Neural progenitor cell (in vitro differentiated cells): ENCODE measurements around the gene ZFAND4. TPM values are rescaled to one million over a fixed set of nuclear protein-coding genes. Genes with fewer than 3 reads are reported as not detected.
"Not testable (repeated sequence)": the region's sequence is repeated elsewhere in the genome, so short reads cannot be mapped to it uniquely, and the experiment has no call there.

Experiments used
- DNase-seq: peaks from one replicate; pipeline ENCODE4 v3.0.0-alpha.2; 2016; ENCODE audit warnings: low spot score
- H2AFZ ChIP-seq: fragments of 200-600 bp; sonication (generic); replicated peaks from 2 replicates; pipeline ENCODE4 v1.6.1; 2016; ENCODE audit warnings: antibody characterized with exemption
- H3F3A ChIP-seq: fragments of 200-600 bp; sonication (generic); 2 replicates; pipeline ENCODE4 v1.6.1; 2016; ENCODE audit warnings: antibody characterized with exemption, low read depth
- H3K27ac ChIP-seq: fragments of 200-600 bp; sonication (generic); 2 replicates; pipeline ENCODE4 v1.5.1; 2016; ENCODE audit warnings: mild to moderate bottlenecking
- H3K27me3 ChIP-seq: fragments of 200-600 bp; sonication (generic); 2 replicates; pipeline ENCODE4 v1.6.1; 2016; ENCODE audit warnings: mild to moderate bottlenecking, moderate library complexity
- H3K36me3 ChIP-seq: fragments of 200-600 bp; sonication (generic); 2 replicates; pipeline ENCODE4 v1.5.1; 2016
- H3K4me1 ChIP-seq: fragments of 200-600 bp; sonication (generic); 2 replicates; pipeline ENCODE4 v1.6.1; 2016; ENCODE audit warnings: mixed run types
- H3K4me2 ChIP-seq: fragments of 200-600 bp; sonication (generic); 2 replicates; pipeline ENCODE4 v1.6.1; 2016
- H3K4me3 ChIP-seq: fragments of 200-600 bp; sonication (generic); 2 replicates; pipeline ENCODE4 v1.5.1; 2016
- H3K79me2 ChIP-seq: fragments of 200-600 bp; sonication (generic); 2 replicates; pipeline ENCODE4 v1.6.1; 2016; ENCODE audit warnings: low read depth
- H3K9ac ChIP-seq: fragments of 200-600 bp; sonication (generic); 2 replicates; pipeline ENCODE4 v1.6.1; 2016
- H3K9me3 ChIP-seq: fragments of 200-600 bp; sonication (generic); 2 replicates; pipeline ENCODE4 v1.5.1; 2016; ENCODE audit warnings: low read depth
- H4K20me1 ChIP-seq: fragments of 200-600 bp; sonication (generic); 2 replicates; pipeline ENCODE4 v1.6.1; 2016; ENCODE audit warnings: low read depth
- H3K27ac Mint-ChIP-seq: 3 replicates; pipeline ENCODE4 v1.8.0; 2021; ENCODE audit warnings: mixed read lengths
- H3K27me3 Mint-ChIP-seq: 2 replicates; pipeline ENCODE4 v1.8.0; 2022; ENCODE audit warnings: low read depth, mild to moderate bottlenecking, inconsistent platforms, moderate library complexity, mixed read lengths; ENCODE audit not compliant: insufficient read depth
- H3K36me3 Mint-ChIP-seq: 3 replicates; pipeline ENCODE4 v1.8.0; 2021; ENCODE audit warnings: mixed read lengths
- H3K4me1 Mint-ChIP-seq: 3 replicates; pipeline ENCODE4 v1.8.0; 2021; ENCODE audit warnings: mixed read lengths
- H3K4me3 Mint-ChIP-seq: 3 replicates; pipeline ENCODE4 v1.8.0; 2021; ENCODE audit warnings: mild to moderate bottlenecking, moderate library complexity, mixed read lengths
- H3K9me3 Mint-ChIP-seq: 3 replicates; pipeline ENCODE4 v1.8.0; 2020; ENCODE audit warnings: mixed read lengths
- CTCF ChIP-seq: fragments of 200-600 bp; sonication (generic); IDR thresholded peaks from 2 replicates; pipeline ENCODE4 v1.5.1; 2017; ENCODE audit warnings: antibody characterized with exemption, mild to moderate bottlenecking
- EZH2 ChIP-seq: fragments of 200-600 bp; sonication (generic); IDR thresholded peaks from 2 replicates; pipeline ENCODE4 v1.6.1; 2017; ENCODE audit warnings: antibody characterized with exemption, mild to moderate bottlenecking, moderate library complexity
- EZH2phosphoT487 ChIP-seq: fragments of 200-600 bp; sonication (generic); IDR thresholded peaks from 2 replicates; pipeline ENCODE4 v1.6.1; 2017; ENCODE audit warnings: antibody characterized with exemption
- total RNA-seq: library from RNA; depleted of rRNA; stranded (reverse); fragments of >200 nt; gene quantifications from 2 replicates; pipeline ENCODE4 v1.2.3, GENCODE V29; 2015; ENCODE audit warnings: low replicate concordance

The ZFAND4 gene
- total RNA-seq, 1 donor from 2014 or later: 22.8 TPM

- H2AFZ ChIP-seq, H3K27ac ChIP-seq, H3K27me3 Mint-ChIP-seq, H3K9me3 Mint-ChIP-seq, H3F3A ChIP-seq, H3K27ac Mint-ChIP-seq, H3K9me3 ChIP-seq, H3K4me3 Mint-ChIP-seq, H3K4me2 ChIP-seq, H3K36me3 ChIP-seq, H3K4me3 ChIP-seq, H3K27me3 ChIP-seq, DNase-seq, H3K36me3 Mint-ChIP-seq, H3K4me1 Mint-ChIP-seq, H4K20me1 ChIP-seq, H3K9ac ChIP-seq, H3K4me1 ChIP-seq, H3K79me2 ChIP-seq: not testable (repeated sequence)
Observed at GRCh38 chr10:45600337-45601253, 72.0 kb downstream of the ZFAND4 start.

- Histone ChIP-seq H3K9me3 (no peaks in the 10 kb centered on the region), H3K4me3 (no peak overlapping the region), H2AFZ (no peak overlapping the region), H3K27ac (no peak overlapping the region), H3K4me2 (no peak overlapping the region), H3K36me3 (no peaks in the 10 kb centered on the region), H3K4me1 (peaks cover 3% of the 10 kb centered on the region), H3K79me2 (no peaks in the 10 kb centered on the region), H3F3A (no peaks in the 10 kb centered on the region), H3K9ac (no peak overlapping the region), H4K20me1 (no peaks in the 10 kb centered on the region), H3K27me3 (peaks cover 10% of the 10 kb centered on the region)
- Mint-ChIP-seq H3K4me3 (no peak overlapping the region), H3K9me3 (peaks cover 4% of the 10 kb centered on the region), H3K4me1 (peaks cover 4% of the 10 kb centered on the region), H3K36me3 (no peaks in the 10 kb centered on the region), H3K27me3 (peaks cover 8% of the 10 kb centered on the region), H3K27ac (no peak overlapping the region)
- DNase-seq: no peak
- TF ChIP-seq EZH2phosphoT487: no peak
- no peak for TF ChIP-seq CTCF
- TF ChIP-seq EZH2: no peak
Observed at GRCh38 chr10:45599646-45600045, 72.9 kb downstream of the ZFAND4 start.

GRCh38 chr10:45599021-45599603, 73.5 kb downstream of the ZFAND4 start:
- Histone ChIP-seq H3K4me3 (no peak overlapping the region), H3K79me2 (peaks cover under 1% of the 10 kb centered on the region), H3F3A (no peaks in the 10 kb centered on the region), H3K9me3 (no peaks in the 10 kb centered on the region), H3K27me3 (peaks cover 10% of the 10 kb centered on the region), H2AFZ (no peak overlapping the region), H4K20me1 (no peaks in the 10 kb centered on the region), H3K27ac (no peak overlapping the region), H3K4me1 (peaks cover 3% of the 10 kb centered on the region), H3K36me3 (no peaks in the 10 kb centered on the region), H3K9ac (no peak overlapping the region), H3K4me2 (no peak overlapping the region)
- peaks cover 5% of the 10 kb centered on the region for H3K4me1 Mint-ChIP-seq
- H3K4me3 Mint-ChIP-seq: no peak overlapping the region
- H3K27me3 Mint-ChIP-seq: peaks cover 8% of the 10 kb centered on the region
- DNase-seq: no peak
- H3K9me3 Mint-ChIP-seq: peaks cover 4% of the 10 kb centered on the region
- no peaks in the 10 kb centered on the region for H3K36me3 Mint-ChIP-seq
- no peak overlapping the region for H3K27ac Mint-ChIP-seq
- TF ChIP-seq EZH2phosphoT487 (no peak), CTCF (no peak), EZH2 (no peak)

GRCh38 chr10:45596526-45596925, 76.0 kb downstream of the ZFAND4 start:
- no peak overlapping the region for H3K27ac Mint-ChIP-seq
- H3K9me3 ChIP-seq: no peaks in the 10 kb centered on the region

More at GRCh38 chr10:45596526-45596925, 76.0 kb downstream of the ZFAND4 start:
- H3K4me3 ChIP-seq: no peak overlapping the region
- H3K4me2 ChIP-seq: no peak overlapping the region
- Mint-ChIP-seq H3K4me1 (peaks cover 16% of the 10 kb centered on the region), H3K4me3 (no peak overlapping the region), H3K36me3 (no peaks in the 10 kb centered on the region), H3K9me3 (peaks cover 4% of the 10 kb centered on the region), H3K27me3 (peaks cover 12% of the 10 kb centered on the region)
- no peak overlapping the region for H2AFZ ChIP-seq
- H3K79me2 ChIP-seq: peaks cover 21% of the 10 kb centered on the region
- H3K27me3 ChIP-seq: peaks cover 10% of the 10 kb centered on the region
- DNase-seq: no peak
- peaks cover 11% of the 10 kb centered on the region for H3K4me1 ChIP-seq
- no peak overlapping the region for H3K9ac ChIP-seq
- no peaks in the 10 kb centered on the region for H3F3A ChIP-seq
- H3K27ac ChIP-seq: no peak overlapping the region
- no peaks in the 10 kb centered on the region for H3K36me3 ChIP-seq
- H4K20me1 ChIP-seq: no peaks in the 10 kb centered on the region
- TF ChIP-seq EZH2: no peak
- no peak for TF ChIP-seq EZH2phosphoT487
- TF ChIP-seq CTCF: no peak
